Measurements from ENCODE around the gene TRIOBP. TPM values are rescaled to one million over a fixed set of nuclear protein-coding genes. Genes with fewer than 3 reads are reported as not detected.

TRIOBP gene
- total and polyA plus RNA-seq, 2 of the 13 experiments (the other 11 are each of a cell fraction or from before 2014, with no cell fraction given) = 6.1 to 15.4 TPM

DNA sequence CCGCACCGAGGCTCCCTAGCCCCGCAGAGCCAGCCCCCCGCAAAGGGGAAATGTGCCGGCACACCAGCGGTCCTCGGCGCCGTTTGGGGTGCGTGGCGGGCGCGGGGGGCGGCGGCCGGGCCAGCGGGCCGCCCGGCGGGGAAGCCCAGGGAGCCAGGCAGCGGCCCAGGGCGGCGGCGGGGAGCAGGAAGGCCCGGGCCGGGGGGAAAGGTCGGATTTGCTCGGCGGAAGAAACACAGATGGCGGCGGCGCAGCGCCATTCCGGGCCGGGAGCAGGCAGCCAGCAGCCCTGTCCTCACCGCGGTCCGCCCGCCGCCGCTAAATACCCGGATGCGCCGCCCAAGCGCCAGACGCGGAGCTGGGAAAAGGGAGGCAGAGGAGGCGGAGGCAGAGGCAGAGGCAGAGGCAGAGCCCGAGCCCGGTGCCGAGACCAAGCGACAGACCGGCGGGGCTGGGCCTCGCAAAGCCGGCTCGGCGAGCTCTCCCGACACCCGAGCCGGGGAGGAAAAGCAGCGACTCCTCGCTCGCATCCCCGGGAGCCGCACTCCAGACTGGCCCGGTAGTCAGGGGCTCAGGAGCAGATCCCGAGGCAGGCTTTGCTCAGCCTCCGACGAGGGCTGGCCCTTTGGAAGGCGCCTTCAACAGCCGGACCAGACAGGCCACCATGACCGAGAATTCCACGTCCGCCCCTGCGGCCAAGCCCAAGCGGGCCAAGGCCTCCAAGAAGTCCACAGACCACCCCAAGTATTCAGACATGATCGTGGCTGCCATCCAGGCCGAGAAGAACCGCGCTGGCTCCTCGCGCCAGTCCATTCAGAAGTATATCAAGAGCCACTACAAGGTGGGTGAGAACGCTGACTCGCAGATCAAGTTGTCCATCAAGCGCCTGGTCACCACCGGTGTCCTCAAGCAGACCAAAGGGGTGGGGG lies 108.3 kb downstream of the TRIOBP start (continued):
- TF ChIP-seq, protein P1, sequence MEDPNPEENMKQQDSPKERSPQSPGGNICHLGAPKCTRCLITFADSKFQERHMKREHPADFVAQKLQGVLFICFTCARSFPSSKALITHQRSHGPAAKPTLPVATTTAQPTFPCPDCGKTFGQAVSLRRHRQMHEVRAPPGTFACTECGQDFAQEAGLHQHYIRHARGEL (CRISPR knock-in tag; IDR thresholded peaks at IDR 0.05) = no peak
- TF ChIP-seq ZNF263 (CRISPR knock-in tag; IDR thresholded peaks at IDR 0.05) (peak; percentile 72), SIX4 (CRISPR knock-in tag; IDR thresholded peaks at IDR 0.05) (0 out of 2 replicates have a peak, but pooled peaks have one; percentile 40), ZNF615 (CRISPR knock-in tag; IDR thresholded peaks at IDR 0.05; ENCODE audit: borderline replicate concordance) (no peak), SNAPC2 (CRISPR knock-in tag; IDR thresholded peaks at IDR 0.05) (peak; percentile 91; the same call in 1 of the 2 replicates), KMT2A (CRISPR knock-in tag; IDR thresholded peaks at IDR 0.05) (peak; percentile 54; the same call in 1 of the 2 replicates), KAT2B (IDR thresholded peaks at IDR 0.05; ENCODE audit: borderline replicate concordance, low read depth, low read length) (no peak), U2AF2 (IDR thresholded peaks at IDR 0.05; ENCODE audit: low read depth, low read length) (no peak), ZBTB44 (CRISPR knock-in tag; IDR thresholded peaks at IDR 0.05) (0 out of 2 replicates have a peak, but pooled peaks have one; percentile 56), KLF9 (CRISPR knock-in tag; IDR thresholded peaks at IDR 0.05; ENCODE audit: low read depth) (no peak), MAX (IDR thresholded peaks at IDR 0.05) (peak; percentile 64), RCOR2 (CRISPR knock-in tag; IDR thresholded peaks at IDR 0.05) (no peak), TCF7L2 (IDR thresholded peaks at IDR 0.05; ENCODE audit: low read depth, low read length) (no peak), FLYWCH1 (CRISPR knock-in tag; IDR thresholded peaks at IDR 0.05) (no peak), MBNL3 (CRISPR knock-in tag; conservative IDR thresholded peaks at IDR 0.05) (0 out of 2 replicates have a peak, but pooled peaks have one; percentile 53), ZNF557 (CRISPR knock-in tag; IDR thresholded peaks at IDR 0.05) (peak; percentile 83), CBFB (CRISPR knock-in tag; IDR thresholded peaks at IDR 0.05) (peak; percentile 54; the same call in 1 of the 2 replicates), E2F2 (CRISPR knock-in tag; IDR thresholded peaks at IDR 0.05; ENCODE audit: borderline replicate concordance) (peak; percentile 19; the same call in 1 of the 2 replicates), ZZZ3 (CRISPR knock-in tag; IDR thresholded peaks at IDR 0.05; ENCODE audit: borderline replicate concordance) (no peak), TP53 (CRISPR knock-in tag; conservative IDR thresholded peaks at IDR 0.05) (peak; percentile 81), ZFP36L2 (CRISPR knock-in tag; IDR thresholded peaks at IDR 0.05) (no peak)
- TF ChIP-seq, protein P2, sequence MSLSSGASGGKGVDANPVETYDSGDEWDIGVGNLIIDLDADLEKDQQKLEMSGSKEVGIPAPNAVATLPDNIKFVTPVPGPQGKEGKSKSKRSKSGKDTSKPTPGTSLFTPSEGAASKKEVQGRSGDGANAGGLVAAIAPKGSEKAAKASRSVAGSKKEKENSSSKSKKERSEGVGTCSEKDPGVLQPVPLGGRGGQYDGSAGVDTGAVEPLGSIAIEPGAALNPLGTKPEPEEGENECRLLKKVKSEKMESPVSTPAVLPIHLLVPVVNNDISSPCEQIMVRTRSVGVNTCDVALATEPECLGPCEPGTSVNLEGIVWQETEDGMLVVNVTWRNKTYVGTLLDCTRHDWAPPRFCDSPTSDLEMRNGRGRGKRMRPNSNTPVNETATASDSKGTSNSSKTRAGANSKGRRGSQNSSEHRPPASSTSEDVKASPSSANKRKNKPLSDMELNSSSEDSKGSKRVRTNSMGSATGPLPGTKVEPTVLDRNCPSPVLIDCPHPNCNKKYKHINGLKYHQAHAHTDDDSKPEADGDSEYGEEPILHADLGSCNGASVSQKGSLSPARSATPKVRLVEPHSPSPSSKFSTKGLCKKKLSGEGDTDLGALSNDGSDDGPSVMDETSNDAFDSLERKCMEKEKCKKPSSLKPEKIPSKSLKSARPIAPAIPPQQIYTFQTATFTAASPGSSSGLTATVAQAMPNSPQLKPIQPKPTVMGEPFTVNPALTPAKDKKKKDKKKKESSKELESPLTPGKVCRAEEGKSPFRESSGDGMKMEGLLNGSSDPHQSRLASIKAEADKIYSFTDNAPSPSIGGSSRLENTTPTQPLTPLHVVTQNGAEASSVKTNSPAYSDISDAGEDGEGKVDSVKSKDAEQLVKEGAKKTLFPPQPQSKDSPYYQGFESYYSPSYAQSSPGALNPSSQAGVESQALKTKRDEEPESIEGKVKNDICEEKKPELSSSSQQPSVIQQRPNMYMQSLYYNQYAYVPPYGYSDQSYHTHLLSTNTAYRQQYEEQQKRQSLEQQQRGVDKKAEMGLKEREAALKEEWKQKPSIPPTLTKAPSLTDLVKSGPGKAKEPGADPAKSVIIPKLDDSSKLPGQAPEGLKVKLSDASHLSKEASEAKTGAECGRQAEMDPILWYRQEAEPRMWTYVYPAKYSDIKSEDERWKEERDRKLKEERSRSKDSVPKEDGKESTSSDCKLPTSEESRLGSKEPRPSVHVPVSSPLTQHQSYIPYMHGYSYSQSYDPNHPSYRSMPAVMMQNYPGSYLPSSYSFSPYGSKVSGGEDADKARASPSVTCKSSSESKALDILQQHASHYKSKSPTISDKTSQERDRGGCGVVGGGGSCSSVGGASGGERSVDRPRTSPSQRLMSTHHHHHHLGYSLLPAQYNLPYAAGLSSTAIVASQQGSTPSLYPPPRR (CRISPR knock-in tag; IDR thresholded peaks at IDR 0.05; ENCODE audit: borderline replicate concordance) = peak; percentile 36; the same call in 1 of the 2 replicates
